ENCODE data around the gene PDE2A. TPM values are rescaled to one million over a fixed set of nuclear protein-coding genes. Genes with fewer than 3 reads are reported as not detected.

Gene PDE2A
- total and polyA plus RNA-seq, 2 donors (not counting 3 experiments of a cell fraction or from before 2014, with no cell fraction given) = 14.8 to 16.8 TPM

DNA sequence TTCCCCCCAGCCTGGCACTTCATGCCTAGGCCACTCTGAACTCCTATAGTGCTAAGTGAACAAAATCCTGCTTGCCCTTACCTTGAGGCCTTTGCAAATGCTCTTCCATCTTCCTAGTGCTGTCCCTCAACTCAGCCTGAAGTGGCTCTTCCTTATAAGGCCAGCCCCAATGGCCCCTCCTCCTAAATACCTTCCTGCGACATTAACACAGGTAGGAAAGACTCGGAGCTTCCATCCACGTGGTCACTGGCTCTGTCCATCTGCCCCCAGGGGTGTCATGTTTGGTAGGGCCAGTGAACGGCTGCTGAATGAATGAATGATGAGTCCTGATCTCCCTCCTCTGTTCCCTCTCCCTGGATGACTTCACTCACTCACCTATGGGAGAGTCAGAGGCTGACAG lies 4.2 kb downstream of the PDE2A start:
- Histone ChIP-seq H2AFZ (ENCODE audit: low read depth, low read length) (no peak overlapping the region), H4K20me1 (replicated peaks; ENCODE audit: control insufficient read depth, extremely low read depth, insufficient read depth, low read length) (no peaks in the 10 kb centered on the region), H3K79me2 (ENCODE audit: control insufficient read depth, insufficient read depth, low read length) (no peaks in the 10 kb centered on the region), H3K4me2 (ENCODE audit: insufficient read depth, low read length) (no peak overlapping the region), H3K9me3 (replicated peaks; ENCODE audit: control insufficient read depth, insufficient read depth, low read length) (no peaks in the 10 kb centered on the region), H3K4me3 (replicated peaks in 1 of 3; ENCODE audit: insufficient read depth in 1 of 3, low read depth in 1 of 3, low read length in 3 of 3) (no peak overlapping the region), H3K9me1 (replicated peaks; ENCODE audit: control insufficient read depth, extremely low read depth, insufficient read depth, low read length) (no peaks in the 10 kb centered on the region), H3K9ac (replicated peaks; ENCODE audit: extremely low read depth, insufficient read depth, low read length) (no peak overlapping the region), H3K27ac (ENCODE audit: insufficient read depth, low read depth, low read length) (no peak overlapping the region), H3K27me3 (ENCODE audit: control insufficient read depth in 2 of 2, insufficient read depth in 2 of 2, low read length in 2 of 2) (peaks cover 16 to 28% of the 10 kb centered on the region in 2 experiments), H3K36me3 (ENCODE audit: control insufficient read depth in 2 of 2, extremely low read depth in 1 of 2, insufficient read depth in 2 of 2, low read length in 2 of 2) (no peaks in the 10 kb centered on the region), H3K4me1 (ENCODE audit: control insufficient read depth, extremely low read depth, insufficient read depth, low read length) (no peaks in the 10 kb centered on the region)
- FAIRE-seq (no peak), DNase-seq (ENCODE audit: low read depth, low spot score) (no peak)
- TF ChIP-seq MAX (IDR thresholded peaks at IDR 0.05; ENCODE audit: insufficient read depth, insufficient read length) (no peak), JUN (IDR thresholded peaks at IDR 0.05; ENCODE audit: borderline replicate concordance, insufficient read depth, insufficient read length, low read depth) (no peak), CTCF (IDR thresholded peaks at IDR 0.05; ENCODE audit: extremely low read depth in 1 of 2, insufficient read depth in 1 of 2, low read depth in 1 of 2, low read length in 2 of 2) (no peak), MYC (IDR thresholded peaks at IDR 0.05; ENCODE audit: low read depth, low read length) (no peak), EZH2 (IDR thresholded peaks at IDR 0.05; ENCODE audit: borderline replicate concordance, low read depth, low read length, severe bottlenecking) (no peak), POLR2A (IDR thresholded peaks at IDR 0.05; ENCODE audit: low read depth, low read length) (no peak), POLR2AphosphoS5 (IDR thresholded peaks at IDR 0.05; ENCODE audit: insufficient read depth, low read depth, low read length) (no peak), GATA2 (IDR thresholded peaks at IDR 0.05; ENCODE audit: insufficient read depth, insufficient read length, low read depth, low read length) (no peak), FOS (IDR thresholded peaks at IDR 0.05; ENCODE audit: borderline replicate concordance, insufficient read depth, low read length) (no peak)
- intact Hi-C loops (cut with micrococcal nuclease) = no loop called here
- BruUV-seq (replicated peaks) = no TSS peak
- ChIA-PET CTCF (interaction anchor here (1.0 to 3.2 kb wide), 2 partner anchors 79 to 199 kb away, joined by 3 to 12 read pairs; no protein-coding TSS in a partner anchor), POLR2A (no interaction called here)
- dilution Hi-C loops (cut with MboI; ENCODE audit: extremely low pct_ligation_motif_present, low sequenced_read_pairs) = no loop called here

Data from endothelial cell of umbilical vein (primary cell).